ENCODE results near the gene SOCS1.

DNA sequence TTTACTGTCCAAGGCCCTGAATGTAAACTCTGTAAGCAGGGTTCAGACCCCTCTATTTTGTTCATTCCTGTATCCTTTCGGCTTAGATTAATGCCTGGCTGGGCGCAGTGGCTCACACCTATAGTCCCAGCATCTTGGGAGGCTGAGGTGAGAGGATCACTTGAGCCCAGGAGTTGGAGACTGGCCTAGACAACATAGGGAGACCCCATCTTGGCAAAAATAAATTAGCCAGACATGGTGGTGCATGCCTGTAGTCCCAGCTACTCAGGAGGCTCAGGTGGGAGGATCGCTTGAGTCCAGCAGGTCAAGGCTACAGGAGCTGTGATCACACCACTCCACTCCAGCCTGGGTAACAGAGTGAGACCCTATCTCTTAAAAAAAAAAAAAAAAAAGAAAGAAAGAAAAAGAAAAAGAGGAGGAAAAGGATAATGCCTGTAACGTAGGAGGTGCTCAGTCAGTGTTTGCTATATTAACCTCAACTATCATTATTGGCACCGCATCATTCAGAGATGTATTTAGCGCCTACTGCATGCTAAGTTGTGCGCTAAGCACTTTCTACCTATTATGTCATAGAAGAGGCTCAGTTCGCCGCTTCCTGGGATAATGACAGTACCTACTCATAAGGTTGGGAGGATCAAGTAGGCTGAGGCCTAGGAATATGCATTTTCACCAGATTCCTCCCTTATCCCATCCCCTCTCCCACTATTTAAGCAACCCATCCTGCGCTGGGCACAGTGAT, 5.0 kb downstream of the SOCS1 start:
- TF ChIP-seq POLR2AphosphoS5 (IDR thresholded peaks at IDR 0.05; ENCODE audit: low read depth, low read length) (0 out of 2 replicates have a peak, but pooled peaks have one; percentile 13), POLR2A (IDR thresholded peaks at IDR 0.05; ENCODE audit: low read depth, low read length) (no peak)

All from GM12892 (cell line).